HepG2 (cell line): ENCODE data around the gene OFD1. TPM values are rescaled to one million over a fixed set of nuclear protein-coding genes. Genes with fewer than 3 reads are reported as not detected.

Experiments
- ATAC-seq: fragments of 200-7000 bp; cut with Tn5 transposase; 3 replicates; pipeline ENCODE4 v1.9.1; 2020; ENCODE audit warnings: mild to moderate bottlenecking, moderate library complexity
- BruUV-seq: library from RNA; stranded (reverse); fragments of 400-500 nt; replicated peaks from 2 replicates; lab custom pipeline; 2021; lab: Mats Ljungman, UMichigan
- CTCF ChIA-PET: fragments of 300-600 bp; formaldehyde crosslinking; extraction: SDS; loops from one replicate; lab custom pipeline; 2021; ENCODE audit warnings: low total read pairs, inconsistent platforms, low intra/inter-chr PET ratio; lab: Yijun Ruan, JAX
- POLR2A ChIA-PET: fragments of 350-600 bp; sonication (Branson Sonifier 250); formaldehyde crosslinking; loops from one replicate; lab custom pipeline; 2020; ENCODE audit warnings: antibody characterized with exemption, inconsistent platforms; lab: Yijun Ruan, JAX
- DNase-seq: peaks from one replicate; pipeline ENCODE4 v3.0.0-alpha.2; 2015; ENCODE audit warnings: low spot score
- FAIRE-seq: peaks from 3 replicates; lab custom pipeline; 2011; peaks lifted over from hg19 to GRCh38; lab: Jason Lieb, UNC
- H2AFZ ChIP-seq: one replicate; pipeline ENCODE4 v1.6.1; 2011; ENCODE audit warnings: low read length, inconsistent platforms
- H3K27ac ChIP-seq: fragments of 300-600 bp; 3 replicates; pipeline ENCODE4 v1.8.0; 2011; ENCODE audit warnings: mixed run types, mild to moderate bottlenecking, mixed read lengths, low read length, inconsistent platforms; ENCODE audit not compliant: insufficient read depth; ENCODE audit errors: extremely low read length
- H3K27me3 ChIP-seq, 2 experiments: fragments of 200-600 bp in 1 of 2; 2 replicates in 1 of 2; 3 replicates in 1 of 2; pipeline versions ENCODE4 v1.6.0 to v1.8.0; 2011; ENCODE audit warnings: low read length in 2 of 2, mild to moderate bottlenecking in 2 of 2, moderate library complexity in 2 of 2, inconsistent platforms in 1 of 2; ENCODE audit not compliant: insufficient read depth in 2 of 2, control insufficient read depth in 1 of 2
- H3K36me3 ChIP-seq, 2 experiments: fragments of 200-600 bp in 1 of 2; replicated peaks in 1 of 2; 2 replicates in 1 of 2; 3 replicates in 1 of 2; pipeline versions ENCODE4 v1.5.1 to v1.8.0; 2011; ENCODE audit warnings: low read length in 2 of 2, inconsistent platforms in 1 of 2; ENCODE audit not compliant: insufficient read depth in 2 of 2, control insufficient read depth in 1 of 2
- H3K4me1 ChIP-seq: 2 replicates; pipeline ENCODE4 v1.5.1; 2012; ENCODE audit warnings: low read length, inconsistent platforms; ENCODE audit not compliant: insufficient read depth
- H3K4me2 ChIP-seq: 2 replicates; pipeline ENCODE4 v1.6.0; 2011; ENCODE audit warnings: low read depth, low read length, inconsistent platforms
- H3K4me3 ChIP-seq, 3 experiments: fragments of 200-600 bp in 1 of 3; sonication (generic), shearing (Covaris generic) in 1 of 3; replicated peaks in 1 of 3; 2 replicates each; pipeline ENCODE4 v1.5.1; 2011 to 2016; ENCODE audit warnings: low read length in 3 of 3, inconsistent platforms in 2 of 3, low read depth in 2 of 3, mild to moderate bottlenecking in 2 of 3, control low read depth in 1 of 3, mixed read lengths in 1 of 3; ENCODE audit not compliant: insufficient read depth in 1 of 3
- H3K79me2 ChIP-seq: one replicate; pipeline ENCODE4 v1.6.1; 2011; ENCODE audit warnings: low read length, inconsistent platforms; ENCODE audit not compliant: insufficient read depth
- H3K9ac ChIP-seq: 2 replicates; pipeline ENCODE4 v1.6.0; 2011; ENCODE audit warnings: mild to moderate bottlenecking, low read depth, low read length, inconsistent platforms; ENCODE audit not compliant: insufficient read depth
- H3K9me3 ChIP-seq: 2 replicates; pipeline ENCODE4 v1.5.1; 2012; ENCODE audit warnings: mild to moderate bottlenecking, low read length
- H4K20me1 ChIP-seq: 2 replicates; pipeline ENCODE4 v1.6.0; 2011; ENCODE audit warnings: inconsistent platforms, mild to moderate bottlenecking, low read length, moderate library complexity; ENCODE audit not compliant: insufficient read depth
- CC2D1A ChIP-seq: sonication (generic); formaldehyde crosslinking; IDR thresholded peaks from 2 replicates; pipeline ENCODE4 v1.8.1; 2023; ENCODE audit warnings: mild to moderate bottlenecking, missing genetic modification reagents
- CSRNP2 ChIP-seq: sonication (generic); formaldehyde crosslinking; conservative IDR thresholded peaks from 2 replicates; pipeline ENCODE4 v1.8.0; 2022; ENCODE audit warnings: low read depth, missing genetic modification reagents
- EHMT2 ChIP-seq: fragments of 200-600 bp; sonication (generic); IDR thresholded peaks from 2 replicates; pipeline ENCODE4 v1.7.0; 2017; ENCODE audit warnings: antibody characterized with exemption, low read depth, low read length, borderline replicate concordance
- HNRNPH1 ChIP-seq: fragments of 200-400 bp; formaldehyde crosslinking; optimal IDR thresholded peaks from 2 replicates; pipeline ENCODE3; 2017; ENCODE audit warnings: mild to moderate bottlenecking, low read depth, low read length
- IRX3 ChIP-seq: sonication (generic); formaldehyde crosslinking; IDR thresholded peaks from 2 replicates; pipeline ENCODE4 v1.8.1; 2023; ENCODE audit warnings: mild to moderate bottlenecking, low read depth, missing genetic modification reagents, borderline replicate concordance
- KDM5B ChIP-seq: sonication (generic); formaldehyde crosslinking; IDR thresholded peaks from 2 replicates; pipeline ENCODE4 v1.4.0; 2020; ENCODE audit warnings: missing genetic modification reagents, mild to moderate bottlenecking, borderline replicate concordance
- NCOR1 ChIP-seq: fragments of 200-600 bp; sonication (generic); IDR thresholded peaks from 2 replicates; pipeline ENCODE4 v1.7.0; 2017; ENCODE audit warnings: antibody characterized with exemption, low read length, borderline replicate concordance
- PCBP1 ChIP-seq: fragments of 200-400 bp; formaldehyde crosslinking; IDR thresholded peaks from 2 replicates; pipeline ENCODE4 v1.6.1; 2017; ENCODE audit warnings: mild to moderate bottlenecking, low read depth, low read length, borderline replicate concordance
- POLR2AphosphoS5 ChIP-seq: IDR thresholded peaks from 2 replicates; pipeline ENCODE4 v1.6.1; 2012; ENCODE audit warnings: low read depth, low read length
- RARA ChIP-seq: IDR thresholded peaks from 2 replicates; pipeline ENCODE4 v1.6.1; 2016; ENCODE audit warnings: missing genetic modification reagents, missing compliant biosample characterization
- TAF1 ChIP-seq: sonication (generic); formaldehyde crosslinking; IDR thresholded peaks from 2 replicates; pipeline ENCODE4 v1.4.0; 2020; ENCODE audit warnings: missing genetic modification reagents
- TAF15 ChIP-seq: fragments of 200-400 bp; formaldehyde crosslinking; IDR thresholded peaks from one replicate; pipeline ENCODE4 v1.6.1; 2018; ENCODE audit warnings: mild to moderate bottlenecking, low read depth, low read length; ENCODE audit not compliant: poor library complexity, severe bottlenecking
- TFDP2 ChIP-seq: sonication (generic); formaldehyde crosslinking; IDR thresholded peaks from 2 replicates; pipeline ENCODE4 v1.4.0; 2020; ENCODE audit warnings: missing genetic modification reagents
- ZEB1 ChIP-seq: IDR thresholded peaks from 2 replicates; pipeline ENCODE4 v1.6.1; 2012; ENCODE audit warnings: mild to moderate bottlenecking, low read depth, inconsistent platforms; ENCODE audit not compliant: insufficient replicate concordance
- ZFP36L2 ChIP-seq: sonication (generic); formaldehyde crosslinking; IDR thresholded peaks from 2 replicates; pipeline ENCODE4 v1.4.0; 2020; ENCODE audit warnings: missing genetic modification reagents
- ZNF205 ChIP-seq: IDR thresholded peaks from 2 replicates; pipeline ENCODE4 v1.6.1; 2018; ENCODE audit warnings: missing biosample characterization, missing genetic modification reagents
- ZNF350 ChIP-seq: sonication (generic); formaldehyde crosslinking; IDR thresholded peaks from 2 replicates; pipeline ENCODE4 v1.4.0; 2020; ENCODE audit warnings: mild to moderate bottlenecking, low read depth, missing genetic modification reagents, borderline replicate concordance
- ZNF460 ChIP-seq: sonication (generic); formaldehyde crosslinking; IDR thresholded peaks from 2 replicates; pipeline ENCODE4 v1.5.1; 2020; ENCODE audit warnings: missing genetic modification reagents, mild to moderate bottlenecking, borderline replicate concordance
- ZNF558 ChIP-seq: sonication (generic); formaldehyde crosslinking; IDR thresholded peaks from 2 replicates; pipeline ENCODE4 v1.9.0; 2022; ENCODE audit warnings: mild to moderate bottlenecking, missing genetic modification reagents, borderline replicate concordance
- WGBS: methylation state at CpG from one replicate; pipeline ENCODE4 v1.1.6; 2017; ENCODE audit warnings: low lambda C conversion rate; 5-methylcytosine and 5-hydroxymethylcytosine counted together
- in situ Hi-C: cut with HindIII; loops from 2 replicates; pipeline ENCODE4 v1.10.0; 2017; ENCODE audit warnings: low pct_unique_long_range_greater_than_20kb; ENCODE audit not compliant: extremely low pct_ligation_motif_present
- intact Hi-C: fragments of 100-400 bp; cut with micrococcal nuclease; formaldehyde crosslinking; loops from one replicate; pipeline ENCODE4 v1.10.0; 2022; ENCODE audit not compliant: unreplicated experiment
- polyA plus RNA-seq, 8 experiments: library from polyadenylated mRNA; depleted of rRNA in 3 of 8; stranded (reverse) in 7 of 8; unstranded in 1 of 8; fragments of >200 nt; fragmentation: Illumina TruSeq in 4 of 8; extraction: Trizol in 4 of 8; gene quantifications; 2 replicates each; pipeline versions ENCODE4 v1.2.1 to v1.2.3, GENCODE V29; 2011 to 2016; ENCODE audit warnings: low read depth in 4 of 8, missing spikeins in 1 of 8, mixed read lengths in 1 of 8; ENCODE audit not compliant: insufficient read depth in 1 of 8
- total RNA-seq, 5 experiments: library from RNA; depleted of rRNA; stranded (reverse); fragments of >200 nt; fragmentation: Illumina TruSeq; extraction: Trizol; gene quantifications; 2 replicates each; pipeline ENCODE4 v1.2.3, GENCODE V29; 2016; ENCODE audit warnings: low read depth in 1 of 5

Gene OFD1
- total and polyA plus RNA-seq, 2 of the 13 experiments (the other 11 are each of a cell fraction or from before 2014, with no cell fraction given): 14.9 to 16.4 TPM

GRCh38 chrX:13776387-13776786, 41.8 kb downstream of the OFD1 start (continued):
- no peak for TF ChIP-seq CSRNP2 (CRISPR knock-in tag)
- no peak for TF ChIP-seq ZEB1
- TF ChIP-seq TAF1 (CRISPR knock-in tag): no peak
- no peak for TF ChIP-seq ZNF460

- Histone ChIP-seq H2AFZ (no peak overlapping the region), H3K36me3 (no peaks in the 10 kb centered on the region), H3K4me1 (no peaks in the 10 kb centered on the region), H4K20me1 (no peaks in the 10 kb centered on the region), H3K27ac (no peak overlapping the region), H3K79me2 (no peaks in the 10 kb centered on the region), H3K27me3 (no peaks in the 10 kb centered on the region), H3K9me3 (no peaks in the 10 kb centered on the region)
- POLR2A ChIA-PET: no interaction called here
- ATAC-seq (no peak), FAIRE-seq (no peak), DNase-seq (no peak)
- no TSS peak for BruUV-seq
- CTCF ChIA-PET: no interaction called here
- 90% methylated on average over 2 of the region's 2 CpGs for WGBS
- intact Hi-C loops: no loop called here
- no peak for TF ChIP-seq ZNF205 (CRISPR knock-in tag)
- no peak for TF ChIP-seq ZNF350
- TF ChIP-seq PCBP1: no peak
- TF ChIP-seq TAF15: no peak
- TF ChIP-seq KDM5B (CRISPR knock-in tag): no peak
- no peak for TF ChIP-seq RARA (CRISPR knock-in tag)
- no peak for TF ChIP-seq NCOR1
- no peak for TF ChIP-seq EHMT2
- TF ChIP-seq IRX3 (CRISPR knock-in tag): no peak
- no peak for TF ChIP-seq HNRNPH1
- no peak for TF ChIP-seq ZFP36L2 (CRISPR knock-in tag)
- no peak for TF ChIP-seq TFDP2 (CRISPR knock-in tag)
- no peak for TF ChIP-seq POLR2AphosphoS5
- no peak for TF ChIP-seq ZNF558 (CRISPR knock-in tag)
- no peak for TF ChIP-seq CC2D1A (CRISPR knock-in tag)
- TF ChIP-seq, all 625 proteins: peak for 0
- no peak overlapping the region for H3K4me2 ChIP-seq
- in situ Hi-C loops: no loop called here
- no peak overlapping the region for H3K4me3 ChIP-seq
- no peak overlapping the region for H3K9ac ChIP-seq
Observed at GRCh38 chrX:13778916-13779315, 44.4 kb downstream of the OFD1 start.
